GM23338 (cell line): Measurements from ENCODE around the gene OVAAL. TPM values are rescaled to one million over a fixed set of nuclear protein-coding genes. Genes with fewer than 3 reads are reported as not detected.

Experiments
- ATAC-seq: fragments of 200-7000 bp; cut with Tn5 transposase; 3 replicates; pipeline ENCODE4 v1.9.1; 2020
- DNase-seq: peaks from one replicate; pipeline ENCODE4 v3.0.0-alpha.2; 2015; ENCODE audit warnings: low spot score
- H2AFZ ChIP-seq: fragments of 200-600 bp; sonication (generic); 2 replicates; pipeline ENCODE4 v1.8.0; 2016; ENCODE audit warnings: antibody characterized with exemption, mild to moderate bottlenecking, moderate library complexity
- H3F3A ChIP-seq: fragments of 200-600 bp; sonication (generic); replicated peaks from 2 replicates; pipeline ENCODE4 v1.8.0; 2017; ENCODE audit warnings: antibody characterized with exemption, mixed run types, low read depth
- H3K27ac ChIP-seq: fragments of 200-600 bp; sonication (generic); 2 replicates; pipeline ENCODE4 v1.6.1; 2016; ENCODE audit warnings: low read depth
- H3K27me3 ChIP-seq: fragments of 200-600 bp; sonication (generic); 2 replicates; pipeline ENCODE4 v1.8.0; 2016; ENCODE audit warnings: mild to moderate bottlenecking, mixed run types, moderate library complexity; ENCODE audit not compliant: insufficient read depth
- H3K36me3 ChIP-seq: fragments of 200-600 bp; sonication (generic); 2 replicates; pipeline ENCODE4 v1.8.0; 2016; ENCODE audit warnings: mild to moderate bottlenecking; ENCODE audit not compliant: insufficient read depth
- H3K4me1 ChIP-seq: fragments of 200-600 bp; sonication (generic); 2 replicates; pipeline ENCODE4 v1.8.0; 2016; ENCODE audit warnings: mild to moderate bottlenecking, moderate library complexity; ENCODE audit not compliant: insufficient read depth
- H3K4me2 ChIP-seq: fragments of 200-600 bp; sonication (generic); 2 replicates; pipeline ENCODE4 v1.7.1; 2017; ENCODE audit warnings: mixed run types
- H3K4me3 ChIP-seq: fragments of 200-600 bp; sonication (generic); 2 replicates; pipeline ENCODE4 v1.6.1; 2016; ENCODE audit warnings: mixed run types
- H3K79me2 ChIP-seq: fragments of 200-600 bp; sonication (generic); replicated peaks from 2 replicates; pipeline ENCODE4 v1.8.0; 2017; ENCODE audit warnings: mild to moderate bottlenecking; ENCODE audit not compliant: insufficient read depth
- H3K9me2 ChIP-seq: fragments of 200-600 bp; sonication (generic); 2 replicates; pipeline ENCODE4 v1.8.0; 2017; ENCODE audit not compliant: insufficient read depth
- H4K20me1 ChIP-seq: fragments of 200-600 bp; sonication (generic); replicated peaks from 2 replicates; pipeline ENCODE4 v1.8.0; 2017; ENCODE audit warnings: mild to moderate bottlenecking; ENCODE audit not compliant: insufficient read depth
- H3K27ac Mint-ChIP-seq: 2 replicates; pipeline ENCODE4 v1.8.0; 2020; ENCODE audit warnings: inconsistent platforms, mild to moderate bottlenecking, moderate library complexity, mixed read lengths
- H3K27me3 Mint-ChIP-seq: 3 replicates; pipeline ENCODE4 v1.8.0; 2022; ENCODE audit warnings: low read depth, mild to moderate bottlenecking, moderate library complexity, mixed read lengths, inconsistent platforms; ENCODE audit not compliant: insufficient read depth, poor library complexity
- H3K36me3 Mint-ChIP-seq: 3 replicates; pipeline ENCODE4 v1.8.0; 2021; ENCODE audit warnings: low read depth, mild to moderate bottlenecking, inconsistent platforms, moderate library complexity, mixed read lengths
- H3K4me1 Mint-ChIP-seq: 3 replicates; pipeline ENCODE4 v1.8.0; 2020; ENCODE audit warnings: mild to moderate bottlenecking, inconsistent platforms, mixed read lengths
- H3K4me3 Mint-ChIP-seq: 3 replicates; pipeline ENCODE4 v1.8.0; 2021; ENCODE audit warnings: moderate library complexity, mild to moderate bottlenecking, inconsistent platforms, mixed read lengths
- H3K9me3 Mint-ChIP-seq: 3 replicates; pipeline ENCODE4 v1.8.0; 2020; ENCODE audit warnings: moderate library complexity, mild to moderate bottlenecking, inconsistent platforms, mixed read lengths
- CREB1 ChIP-seq: fragments of 250-450 bp; sonication (Bioruptor Pico); IDR thresholded peaks from 2 replicates; pipeline ENCODE4 v1.5.0; 2020; ENCODE audit warnings: low read depth, mild to moderate bottlenecking, moderate library complexity
- EZH2 ChIP-seq: fragments of 200-600 bp; sonication (generic); IDR thresholded peaks from one replicate; pipeline ENCODE4 v1.8.0; 2017; ENCODE audit warnings: antibody characterized with exemption, mild to moderate bottlenecking, low read depth; ENCODE audit not compliant: unreplicated experiment
- EZH2phosphoT487 ChIP-seq: fragments of 200-600 bp; sonication (generic); IDR thresholded peaks from one replicate; pipeline ENCODE4 v1.8.1; 2018; ENCODE audit warnings: antibody characterized with exemption; ENCODE audit not compliant: unreplicated experiment
- NANOG ChIP-seq: IDR thresholded peaks from 2 replicates; pipeline ENCODE4 v1.6.1; 2016; ENCODE audit warnings: antibody characterized with exemption, borderline replicate concordance
- STAT1 ChIP-seq: IDR thresholded peaks from one replicate; pipeline ENCODE4 v1.6.1; 2016; ENCODE audit warnings: antibody characterized with exemption; ENCODE audit not compliant: unreplicated experiment
- ZNF114 ChIP-seq: fragments of 250-450 bp; sonication (Bioruptor Pico); IDR thresholded peaks from 2 replicates; pipeline ENCODE4 v1.5.0; 2020; ENCODE audit warnings: mild to moderate bottlenecking, moderate library complexity
- ZNF331 ChIP-seq: fragments of 250-450 bp; sonication (Bioruptor Pico); IDR thresholded peaks from 2 replicates; pipeline ENCODE4 v1.5.0; 2020; ENCODE audit warnings: low read depth, mild to moderate bottlenecking, moderate library complexity
- polyA plus RNA-seq: library from polyadenylated mRNA; unstranded; fragments of >200 nt; fragmentation: Nextera tagmentation; extraction: Ambion mirVana; gene quantifications from 2 replicates; pipeline ENCODE4 v1.2.1, GENCODE V29; 2016
- total RNA-seq: library from RNA; depleted of rRNA; stranded (reverse); fragments of >200 nt; shearing (Covaris generic); gene quantifications from 2 replicates; pipeline ENCODE4 v1.2.3, GENCODE V29; 2014
- TF ChIP-seq, protein P1 (sequence below): IDR thresholded peaks from one replicate; pipeline ENCODE4 v1.6.1; 2018; ENCODE audit warnings: antibody characterized with exemption; ENCODE audit not compliant: unreplicated experiment
- TF ChIP-seq, protein P2 (sequence below): IDR thresholded peaks from 2 replicates; pipeline ENCODE4 v1.6.1; 2016; ENCODE audit warnings: antibody characterized with exemption
- TF ChIP-seq, protein P3 (sequence below), 2 experiments: fragments of 200-600 bp in 1 of 2; sonication (generic) in 1 of 2; conservative IDR thresholded peaks; 2 replicates each; pipeline versions ENCODE4 v1.5.1 to v1.6.1; 2016 to 2017; ENCODE audit warnings: antibody characterized with exemption in 2 of 2, low read depth in 2 of 2, mild to moderate bottlenecking in 2 of 2, moderate library complexity in 1 of 2

OVAAL gene
- total and polyA plus RNA-seq, 2 experiments from 2014 or later = not detected

DNA sequence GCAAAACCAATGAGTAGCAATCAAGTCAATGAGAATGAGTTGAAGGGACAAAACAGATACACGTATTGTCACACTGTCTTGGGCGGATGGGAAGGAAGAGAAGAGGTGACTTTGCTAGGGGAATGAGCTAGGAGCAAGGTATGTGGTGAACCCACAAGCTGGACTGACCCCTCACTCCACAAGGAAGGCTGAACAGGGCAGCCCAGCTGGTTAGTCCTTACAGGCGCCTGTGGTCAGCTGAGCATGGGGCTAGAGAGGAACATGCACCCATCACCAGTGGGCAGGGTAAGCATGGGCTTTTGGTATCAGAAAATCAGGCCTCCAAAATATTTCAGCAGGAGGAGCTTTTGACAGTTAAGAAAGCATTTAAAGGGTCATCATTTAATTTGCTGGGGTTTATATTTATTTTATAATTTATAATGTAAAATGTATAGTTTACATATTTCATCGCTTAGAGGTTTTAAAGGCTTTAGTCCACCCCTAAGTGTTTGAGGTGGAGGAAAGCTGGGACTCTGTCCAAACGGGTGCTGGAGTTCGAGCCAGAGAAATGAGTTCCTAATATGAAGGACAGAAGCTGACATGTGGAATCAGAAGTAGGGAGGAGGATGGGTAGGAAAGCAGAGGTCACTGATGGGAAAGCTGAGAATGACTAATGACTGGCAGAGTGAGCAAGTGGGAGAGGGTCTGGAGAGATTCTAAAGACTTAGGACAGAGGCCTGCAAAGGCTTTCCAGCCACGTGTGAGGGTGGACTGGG lies 34.4 kb upstream of the OVAAL start:
- H3K4me1 ChIP-seq = peaks cover 18% of the 10 kb centered on the region
- no peak for DNase-seq
- H4K20me1 ChIP-seq = no peaks in the 10 kb centered on the region
- no peak overlapping the region for H3K27ac ChIP-seq
- H3K9me3 Mint-ChIP-seq = no peaks in the 10 kb centered on the region
- peak overlapping the region; percentile 48; the same call in 1 of the 2 replicates for H2AFZ ChIP-seq
- H3F3A ChIP-seq = no peaks in the 10 kb centered on the region
- no peaks in the 10 kb centered on the region; the same call in 2 of the 3 replicates for H3K36me3 Mint-ChIP-seq
- no peak for ATAC-seq
- no peaks in the 10 kb centered on the region for H3K36me3 ChIP-seq
- no peak overlapping the region for H3K4me3 Mint-ChIP-seq
- H3K27me3 Mint-ChIP-seq = peaks cover 5% of the 10 kb centered on the region
- H3K4me2 ChIP-seq = no peak overlapping the region
- H3K27me3 ChIP-seq = no peaks in the 10 kb centered on the region
- H3K79me2 ChIP-seq = no peaks in the 10 kb centered on the region
- TF ChIP-seq ZNF331 (CRISPR knock-in tag) = no peak
- TF ChIP-seq NANOG = no peak
- TF ChIP-seq ZNF114 (CRISPR knock-in tag) = no peak
- TF ChIP-seq, protein P1, sequence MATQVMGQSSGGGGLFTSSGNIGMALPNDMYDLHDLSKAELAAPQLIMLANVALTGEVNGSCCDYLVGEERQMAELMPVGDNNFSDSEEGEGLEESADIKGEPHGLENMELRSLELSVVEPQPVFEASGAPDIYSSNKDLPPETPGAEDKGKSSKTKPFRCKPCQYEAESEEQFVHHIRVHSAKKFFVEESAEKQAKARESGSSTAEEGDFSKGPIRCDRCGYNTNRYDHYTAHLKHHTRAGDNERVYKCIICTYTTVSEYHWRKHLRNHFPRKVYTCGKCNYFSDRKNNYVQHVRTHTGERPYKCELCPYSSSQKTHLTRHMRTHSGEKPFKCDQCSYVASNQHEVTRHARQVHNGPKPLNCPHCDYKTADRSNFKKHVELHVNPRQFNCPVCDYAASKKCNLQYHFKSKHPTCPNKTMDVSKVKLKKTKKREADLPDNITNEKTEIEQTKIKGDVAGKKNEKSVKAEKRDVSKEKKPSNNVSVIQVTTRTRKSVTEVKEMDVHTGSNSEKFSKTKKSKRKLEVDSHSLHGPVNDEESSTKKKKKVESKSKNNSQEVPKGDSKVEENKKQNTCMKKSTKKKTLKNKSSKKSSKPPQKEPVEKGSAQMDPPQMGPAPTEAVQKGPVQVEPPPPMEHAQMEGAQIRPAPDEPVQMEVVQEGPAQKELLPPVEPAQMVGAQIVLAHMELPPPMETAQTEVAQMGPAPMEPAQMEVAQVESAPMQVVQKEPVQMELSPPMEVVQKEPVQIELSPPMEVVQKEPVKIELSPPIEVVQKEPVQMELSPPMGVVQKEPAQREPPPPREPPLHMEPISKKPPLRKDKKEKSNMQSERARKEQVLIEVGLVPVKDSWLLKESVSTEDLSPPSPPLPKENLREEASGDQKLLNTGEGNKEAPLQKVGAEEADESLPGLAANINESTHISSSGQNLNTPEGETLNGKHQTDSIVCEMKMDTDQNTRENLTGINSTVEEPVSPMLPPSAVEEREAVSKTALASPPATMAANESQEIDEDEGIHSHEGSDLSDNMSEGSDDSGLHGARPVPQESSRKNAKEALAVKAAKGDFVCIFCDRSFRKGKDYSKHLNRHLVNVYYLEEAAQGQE = no peak
- no peak for TF ChIP-seq CREB1
- TF ChIP-seq, protein P2, sequence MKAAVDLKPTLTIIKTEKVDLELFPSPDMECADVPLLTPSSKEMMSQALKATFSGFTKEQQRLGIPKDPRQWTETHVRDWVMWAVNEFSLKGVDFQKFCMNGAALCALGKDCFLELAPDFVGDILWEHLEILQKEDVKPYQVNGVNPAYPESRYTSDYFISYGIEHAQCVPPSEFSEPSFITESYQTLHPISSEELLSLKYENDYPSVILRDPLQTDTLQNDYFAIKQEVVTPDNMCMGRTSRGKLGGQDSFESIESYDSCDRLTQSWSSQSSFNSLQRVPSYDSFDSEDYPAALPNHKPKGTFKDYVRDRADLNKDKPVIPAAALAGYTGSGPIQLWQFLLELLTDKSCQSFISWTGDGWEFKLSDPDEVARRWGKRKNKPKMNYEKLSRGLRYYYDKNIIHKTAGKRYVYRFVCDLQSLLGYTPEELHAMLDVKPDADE = no peak
- TF ChIP-seq STAT1 = no peak
- TF ChIP-seq EZH2 = no peak
- TF ChIP-seq, protein P3, sequence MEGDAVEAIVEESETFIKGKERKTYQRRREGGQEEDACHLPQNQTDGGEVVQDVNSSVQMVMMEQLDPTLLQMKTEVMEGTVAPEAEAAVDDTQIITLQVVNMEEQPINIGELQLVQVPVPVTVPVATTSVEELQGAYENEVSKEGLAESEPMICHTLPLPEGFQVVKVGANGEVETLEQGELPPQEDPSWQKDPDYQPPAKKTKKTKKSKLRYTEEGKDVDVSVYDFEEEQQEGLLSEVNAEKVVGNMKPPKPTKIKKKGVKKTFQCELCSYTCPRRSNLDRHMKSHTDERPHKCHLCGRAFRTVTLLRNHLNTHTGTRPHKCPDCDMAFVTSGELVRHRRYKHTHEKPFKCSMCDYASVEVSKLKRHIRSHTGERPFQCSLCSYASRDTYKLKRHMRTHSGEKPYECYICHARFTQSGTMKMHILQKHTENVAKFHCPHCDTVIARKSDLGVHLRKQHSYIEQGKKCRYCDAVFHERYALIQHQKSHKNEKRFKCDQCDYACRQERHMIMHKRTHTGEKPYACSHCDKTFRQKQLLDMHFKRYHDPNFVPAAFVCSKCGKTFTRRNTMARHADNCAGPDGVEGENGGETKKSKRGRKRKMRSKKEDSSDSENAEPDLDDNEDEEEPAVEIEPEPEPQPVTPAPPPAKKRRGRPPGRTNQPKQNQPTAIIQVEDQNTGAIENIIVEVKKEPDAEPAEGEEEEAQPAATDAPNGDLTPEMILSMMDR (conservative IDR thresholded peaks at IDR 0.05; ENCODE audit: low read depth in 2 of 2) = no peak
- no peak for TF ChIP-seq EZH2phosphoT487
- H3K4me3 ChIP-seq = no peak overlapping the region
- H3K27ac Mint-ChIP-seq = no peak overlapping the region
- peaks cover 9% of the 10 kb centered on the region; the same call in 1 of the 2 replicates for H3K9me2 ChIP-seq
- H3K4me1 Mint-ChIP-seq = peaks cover 34% of the 10 kb centered on the region
